ENCODE data around the gene SMIM13. TPM values are rescaled to one million over a fixed set of nuclear protein-coding genes. Genes with fewer than 3 reads are reported as not detected.

Gene SMIM13
- total RNA-seq, 2 experiments from 2014 or later = 3.0 to 4.6 TPM

DNA sequence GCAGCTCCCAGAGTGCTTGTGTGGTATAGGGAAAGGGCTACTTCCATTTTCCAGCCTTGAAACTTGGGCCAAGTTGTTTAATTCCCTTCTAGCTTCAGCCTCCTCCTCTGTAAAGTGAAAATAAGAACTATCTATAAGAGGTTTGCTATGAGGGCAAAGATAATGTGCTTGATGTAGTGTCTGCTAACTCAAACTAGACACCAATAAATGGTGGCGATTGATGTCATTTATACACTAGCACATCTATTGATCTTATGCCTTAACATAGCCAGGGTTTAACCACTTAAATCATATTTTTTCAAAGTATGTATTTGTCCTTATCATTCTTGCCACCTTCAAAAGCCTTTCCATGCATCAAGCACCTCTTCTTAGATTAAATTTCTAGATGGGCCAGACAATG lies 83.6 kb downstream of the SMIM13 start:
- intact Hi-C loops (cut with DNase I, micrococcal nuclease) = loop anchor here in 1 of 2 experiments (10.0 kb wide), 1 partner anchor 238 kb away; no protein-coding TSS in a partner anchor
- DNase-seq = no peak

DNA sequence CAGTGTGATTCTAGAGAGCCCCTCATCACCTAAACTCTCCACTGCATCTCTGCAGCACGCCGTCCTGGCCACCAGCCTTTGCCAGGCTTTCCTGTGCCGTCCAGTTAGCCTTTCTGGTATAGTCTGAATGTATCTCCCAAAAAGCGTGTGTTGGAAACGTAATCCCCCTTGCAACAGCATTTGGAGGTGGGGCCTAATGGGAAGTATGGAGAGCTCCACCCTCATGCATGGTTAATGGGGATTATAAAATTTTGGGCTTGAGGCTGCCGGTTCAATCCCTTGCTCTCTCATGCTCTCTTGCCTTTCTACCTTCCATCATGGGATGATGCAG lies 85.4 kb downstream of the SMIM13 start:
- peaks cover 5% of the 10 kb centered on the region for H3K36me3 ChIP-seq (ENCODE audit: insufficient read depth, low read length)
- ChIA-PET POLR2A (no interaction called here), CTCF (interaction anchor here (0.7 to 2.7 kb wide), 2 partner anchors 237 to 317 kb away, joined by 3 to 6 read pairs; no protein-coding TSS in a partner anchor)
- H3K4me3 Mint-ChIP-seq = no peak overlapping the region
- peaks cover 7% of the 10 kb centered on the region for H3K9me3 Mint-ChIP-seq
- no peaks in the 10 kb centered on the region for H3K4me1 ChIP-seq (ENCODE audit: insufficient read depth, low read length)
- DNase-seq (no peak), ATAC-seq (ENCODE audit: poor library complexity) (no peak)
- intact Hi-C loops (cut with DNase I, micrococcal nuclease) = loop anchor here in 1 of 2 experiments (10.0 kb wide), 1 partner anchor 236 kb away; no protein-coding TSS in a partner anchor
- TF ChIP-seq, protein P1, sequence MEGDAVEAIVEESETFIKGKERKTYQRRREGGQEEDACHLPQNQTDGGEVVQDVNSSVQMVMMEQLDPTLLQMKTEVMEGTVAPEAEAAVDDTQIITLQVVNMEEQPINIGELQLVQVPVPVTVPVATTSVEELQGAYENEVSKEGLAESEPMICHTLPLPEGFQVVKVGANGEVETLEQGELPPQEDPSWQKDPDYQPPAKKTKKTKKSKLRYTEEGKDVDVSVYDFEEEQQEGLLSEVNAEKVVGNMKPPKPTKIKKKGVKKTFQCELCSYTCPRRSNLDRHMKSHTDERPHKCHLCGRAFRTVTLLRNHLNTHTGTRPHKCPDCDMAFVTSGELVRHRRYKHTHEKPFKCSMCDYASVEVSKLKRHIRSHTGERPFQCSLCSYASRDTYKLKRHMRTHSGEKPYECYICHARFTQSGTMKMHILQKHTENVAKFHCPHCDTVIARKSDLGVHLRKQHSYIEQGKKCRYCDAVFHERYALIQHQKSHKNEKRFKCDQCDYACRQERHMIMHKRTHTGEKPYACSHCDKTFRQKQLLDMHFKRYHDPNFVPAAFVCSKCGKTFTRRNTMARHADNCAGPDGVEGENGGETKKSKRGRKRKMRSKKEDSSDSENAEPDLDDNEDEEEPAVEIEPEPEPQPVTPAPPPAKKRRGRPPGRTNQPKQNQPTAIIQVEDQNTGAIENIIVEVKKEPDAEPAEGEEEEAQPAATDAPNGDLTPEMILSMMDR (IDR thresholded peaks at IDR 0.05) = no peak
- H3K4me1 Mint-ChIP-seq (ENCODE audit: low read depth) = no peaks in the 10 kb centered on the region
- no peaks in the 10 kb centered on the region for H3K27me3 Mint-ChIP-seq
- H3K4me3 ChIP-seq (ENCODE audit: low read length) = no peak overlapping the region
- no peak overlapping the region for H3K27ac ChIP-seq (ENCODE audit: low read depth in 1 of 2, low read length in 2 of 2)
- H3K36me3 Mint-ChIP-seq (ENCODE audit: low read depth) = peaks cover 32% of the 10 kb centered on the region
- peaks cover 8 to 12% of the 10 kb centered on the region in 2 experiments for H3K9me3 ChIP-seq (ENCODE audit: control insufficient read depth in 1 of 2, insufficient read depth in 1 of 2, low read length in 2 of 2)
- H3K27ac Mint-ChIP-seq = no peak overlapping the region
- H3K27me3 ChIP-seq (ENCODE audit: control insufficient read depth in 1 of 2, insufficient read depth in 2 of 2, low read length in 2 of 2) = no peaks in the 10 kb centered on the region

More for the DNA sequence above, 83.6 kb downstream of the SMIM13 start:
- POLR2A ChIA-PET = no interaction called here
- Mint-ChIP-seq H3K4me1 (ENCODE audit: low read depth) (peaks cover 8% of the 10 kb centered on the region), H3K4me3 (no peak overlapping the region), H3K27ac (no peak overlapping the region), H3K27me3 (no peaks in the 10 kb centered on the region), H3K9me3 (peaks cover 7% of the 10 kb centered on the region), H3K36me3 (ENCODE audit: low read depth) (peaks cover 16% of the 10 kb centered on the region)
- no peak overlapping the region for H3K27ac ChIP-seq (ENCODE audit: low read depth in 1 of 2, low read length in 2 of 2)
- no peaks in the 10 kb centered on the region for H3K36me3 ChIP-seq (ENCODE audit: insufficient read depth, low read length)
- H3K4me3 ChIP-seq (ENCODE audit: low read length) = no peak overlapping the region
- H3K27me3 ChIP-seq (ENCODE audit: control insufficient read depth in 1 of 2, insufficient read depth in 2 of 2, low read length in 2 of 2) = no peaks in the 10 kb centered on the region
- TF ChIP-seq, protein P1 (IDR thresholded peaks at IDR 0.05) = no peak
- CTCF ChIA-PET = no interaction called here
- peaks cover 7% of the 10 kb centered on the region for H3K4me1 ChIP-seq (ENCODE audit: insufficient read depth, low read length)
- H3K9me3 ChIP-seq (ENCODE audit: control insufficient read depth in 1 of 2, insufficient read depth in 1 of 2, low read length in 2 of 2) = peaks cover 8 to 12% of the 10 kb centered on the region in 2 experiments
- ATAC-seq (ENCODE audit: poor library complexity) = no peak

DNA sequence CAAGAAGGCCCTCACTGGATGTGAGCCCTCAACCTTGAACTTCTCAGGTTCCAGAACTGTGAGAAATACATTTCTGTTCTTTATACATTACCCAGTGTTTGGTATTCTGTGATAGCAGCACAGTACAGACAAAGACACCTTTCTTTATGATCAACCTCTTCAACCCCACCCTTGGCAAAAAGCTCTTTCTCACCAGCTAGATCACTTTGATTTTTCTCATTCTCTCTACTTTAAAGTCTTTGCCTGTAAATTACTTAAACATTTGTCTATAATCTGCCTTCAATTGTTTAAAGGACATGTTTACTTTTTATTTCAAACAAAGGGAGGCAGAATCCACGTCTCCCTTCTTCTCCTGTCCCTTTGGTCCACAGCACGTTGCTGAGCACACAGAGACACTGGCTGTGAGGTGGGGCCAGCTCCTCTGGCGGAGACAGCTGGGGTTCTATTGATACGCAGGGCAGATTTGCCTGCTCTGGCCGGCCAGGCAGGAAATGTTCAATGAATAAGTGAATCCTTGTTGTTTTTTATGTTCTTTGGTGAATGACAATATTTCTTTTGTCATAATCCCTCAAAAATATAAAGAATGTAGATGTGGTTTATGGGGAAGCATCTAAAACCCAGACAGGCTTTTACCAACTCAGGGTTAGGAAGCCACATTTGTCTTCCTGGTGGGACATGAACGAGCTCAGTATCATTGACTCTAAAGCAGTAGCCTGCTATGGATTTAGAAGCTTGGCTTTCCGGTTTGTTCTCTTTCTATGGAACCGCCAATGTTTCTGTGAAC lies 86.0 kb downstream of the SMIM13 start:
- H3K27me3 Mint-ChIP-seq = no peaks in the 10 kb centered on the region
- peaks cover 8 to 12% of the 10 kb centered on the region in 2 experiments for H3K9me3 ChIP-seq (ENCODE audit: control insufficient read depth in 1 of 2, insufficient read depth in 1 of 2, low read length in 2 of 2)
- no peak overlapping the region for H3K27ac ChIP-seq (ENCODE audit: low read depth in 1 of 2, low read length in 2 of 2)
- H3K4me3 Mint-ChIP-seq = no peak overlapping the region
- no peak overlapping the region for H3K4me3 ChIP-seq (ENCODE audit: low read length)
- no peak for DNase-seq
- POLR2A ChIA-PET = no interaction called here
- peaks cover 37% of the 10 kb centered on the region for H3K36me3 Mint-ChIP-seq (ENCODE audit: low read depth)
- peaks cover 10% of the 10 kb centered on the region for H3K36me3 ChIP-seq (ENCODE audit: insufficient read depth, low read length)
- intact Hi-C loops (cut with DNase I, micrococcal nuclease) = loop anchor here in 1 of 2 experiments (10.0 kb wide), 1 partner anchor 235 kb away; no protein-coding TSS in a partner anchor
- CTCF ChIA-PET = interaction anchor here (0.7 to 2.7 kb wide), 2 partner anchors 237 to 317 kb away, joined by 3 to 6 read pairs; no protein-coding TSS in a partner anchor
- H3K4me1 ChIP-seq (ENCODE audit: insufficient read depth, low read length) = no peaks in the 10 kb centered on the region
- ATAC-seq (ENCODE audit: poor library complexity) = no peak
- H3K27ac Mint-ChIP-seq = no peak overlapping the region
- TF ChIP-seq, protein P1 (IDR thresholded peaks at IDR 0.05) = no peak
- peaks cover 7% of the 10 kb centered on the region for H3K9me3 Mint-ChIP-seq
- H3K4me1 Mint-ChIP-seq (ENCODE audit: low read depth) = no peaks in the 10 kb centered on the region
- no peaks in the 10 kb centered on the region for H3K27me3 ChIP-seq (ENCODE audit: control insufficient read depth in 1 of 2, insufficient read depth in 2 of 2, low read length in 2 of 2)
